Vagina (tissue), 2 donors: Measurements from ENCODE around the gene NPSR1.

Source experiments
- POLR2A ChIP-seq, 2 donors: fragments of 450-650 bp; IDR thresholded peaks; one replicate each; pipeline ENCODE4 v1.6.1; 2017; ENCODE audit warnings: antibody characterized with exemption in 2 of 2, mild to moderate bottlenecking in 2 of 2, moderate library complexity in 2 of 2
- TF ChIP-seq, protein P1 (sequence below), 3 experiments: fragments of 450-650 bp in 2 of 3; fragments of 200-600 bp in 1 of 3; sonication (generic) in 1 of 3; IDR thresholded peaks; one replicate each; pipeline ENCODE4 v1.5.1; 2017 to 2019; ENCODE audit warnings: antibody characterized with exemption in 3 of 3, mild to moderate bottlenecking in 2 of 3, moderate library complexity in 2 of 3

DNA sequence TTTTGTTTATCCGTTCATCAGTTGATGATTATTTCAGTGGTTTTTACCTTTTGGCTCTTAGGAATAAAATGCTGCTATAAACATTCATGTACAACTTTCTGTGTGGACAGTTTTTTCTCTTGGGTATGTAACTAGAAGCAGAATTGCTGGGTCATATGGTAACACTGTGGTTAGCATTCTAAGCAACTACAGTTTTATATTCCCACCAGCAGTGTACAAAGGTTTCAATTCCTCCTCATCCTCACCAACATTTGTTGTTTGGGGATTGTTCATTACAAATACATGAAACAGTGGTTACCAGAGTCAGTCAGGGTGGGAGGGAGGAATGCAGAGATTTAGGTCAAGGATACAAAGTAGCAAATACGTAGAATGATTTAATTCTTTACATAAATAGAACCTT lies 97.0 kb downstream of the NPSR1 start:
- no peak for TF ChIP-seq POLR2A (IDR thresholded peaks at IDR 0.05)
- TF ChIP-seq, protein P1, sequence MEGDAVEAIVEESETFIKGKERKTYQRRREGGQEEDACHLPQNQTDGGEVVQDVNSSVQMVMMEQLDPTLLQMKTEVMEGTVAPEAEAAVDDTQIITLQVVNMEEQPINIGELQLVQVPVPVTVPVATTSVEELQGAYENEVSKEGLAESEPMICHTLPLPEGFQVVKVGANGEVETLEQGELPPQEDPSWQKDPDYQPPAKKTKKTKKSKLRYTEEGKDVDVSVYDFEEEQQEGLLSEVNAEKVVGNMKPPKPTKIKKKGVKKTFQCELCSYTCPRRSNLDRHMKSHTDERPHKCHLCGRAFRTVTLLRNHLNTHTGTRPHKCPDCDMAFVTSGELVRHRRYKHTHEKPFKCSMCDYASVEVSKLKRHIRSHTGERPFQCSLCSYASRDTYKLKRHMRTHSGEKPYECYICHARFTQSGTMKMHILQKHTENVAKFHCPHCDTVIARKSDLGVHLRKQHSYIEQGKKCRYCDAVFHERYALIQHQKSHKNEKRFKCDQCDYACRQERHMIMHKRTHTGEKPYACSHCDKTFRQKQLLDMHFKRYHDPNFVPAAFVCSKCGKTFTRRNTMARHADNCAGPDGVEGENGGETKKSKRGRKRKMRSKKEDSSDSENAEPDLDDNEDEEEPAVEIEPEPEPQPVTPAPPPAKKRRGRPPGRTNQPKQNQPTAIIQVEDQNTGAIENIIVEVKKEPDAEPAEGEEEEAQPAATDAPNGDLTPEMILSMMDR (IDR thresholded peaks at IDR 0.05) = no peak
